Amniotic stem cell (primary cell): ENCODE data around the gene SLC6A12.

Experiments
- DNase-seq: peaks from one replicate; lab custom pipeline; 2025; lab: John Stamatoyannopoulos, UW

SLC6A12 gene

DNA sequence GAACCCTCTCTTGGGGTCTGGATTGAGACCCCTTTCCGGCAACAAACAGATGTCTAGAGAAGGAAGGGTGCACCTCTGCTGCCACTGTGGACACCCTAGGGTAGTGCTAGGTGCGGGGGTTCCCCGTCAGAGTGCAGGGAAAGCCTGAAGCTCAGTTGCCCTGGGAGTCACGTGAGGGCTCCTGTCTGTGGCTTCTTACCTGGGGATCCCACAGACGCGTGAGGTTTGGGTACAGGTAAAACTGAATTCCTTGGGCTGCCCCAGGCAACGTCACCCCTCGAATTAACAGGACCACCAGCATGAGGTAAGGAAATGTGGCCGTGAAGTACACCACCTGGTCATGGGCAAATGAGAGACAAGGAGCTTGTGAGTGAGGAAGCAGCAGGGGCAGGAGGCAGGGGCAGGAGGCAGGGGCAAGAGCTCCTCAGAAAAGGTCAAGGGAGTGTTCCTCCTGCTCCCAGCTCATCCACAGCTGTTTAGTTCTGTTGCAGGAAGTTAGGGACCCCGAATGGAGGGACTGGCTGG, 21.0 kb upstream of the SLC6A12 start:
- DNase-seq = no peak

GRCh38 chr12:234019-234418, 20.1 kb upstream of the SLC6A12 start:
- no peak for DNase-seq

- no peak for DNase-seq
These were observed 19.6 kb upstream of the SLC6A12 start for GRCh38 chr12:233615-233968.

DNA sequence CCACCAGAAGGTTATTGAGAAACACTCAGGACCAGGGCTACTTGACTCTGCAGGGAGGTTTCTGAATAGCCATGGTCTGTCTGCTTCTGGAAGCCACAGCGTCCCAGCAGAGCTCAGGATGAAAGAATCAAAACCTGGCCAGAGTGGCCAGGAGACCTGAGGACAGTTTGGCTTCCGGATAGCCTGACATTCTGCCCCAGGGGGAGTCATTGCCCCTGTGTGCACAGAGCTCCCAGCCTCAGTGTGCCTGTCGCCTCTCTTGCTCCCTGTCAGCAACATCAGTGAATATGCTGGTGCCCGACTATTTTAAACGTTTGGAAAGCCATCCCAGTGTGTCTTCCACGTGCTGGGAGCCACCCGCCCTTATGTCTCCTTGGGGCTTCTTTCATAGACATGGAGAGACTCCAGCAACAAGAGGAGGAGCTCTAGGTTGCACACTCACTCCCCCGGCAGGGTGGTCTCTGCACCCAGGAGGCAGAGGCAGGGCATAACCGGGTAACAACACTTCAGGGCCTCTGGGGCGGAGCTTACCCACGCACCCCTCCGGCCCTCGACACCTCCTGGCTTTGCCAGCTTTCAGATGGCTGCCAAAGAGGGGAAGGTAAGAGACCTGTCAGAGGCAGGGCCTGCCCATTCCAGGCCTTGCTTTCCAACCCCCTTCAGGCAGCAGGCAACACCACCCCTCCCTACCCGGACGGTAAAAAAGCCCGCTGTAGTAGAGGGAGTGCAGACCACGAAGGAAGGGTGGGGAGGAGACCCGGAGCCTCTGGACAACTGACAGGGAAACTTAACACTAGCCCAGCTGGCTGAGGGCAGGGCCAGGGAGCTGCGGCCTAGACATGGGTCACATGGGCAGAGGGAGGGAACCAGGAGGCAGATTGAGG, 19.0 kb upstream of the SLC6A12 start:
- no peak for DNase-seq

GRCh38 chr12:230925-231671, 17.1 kb upstream of the SLC6A12 start:
- no peak for DNase-seq

- DNase-seq = no peak
These were observed 15.7 kb upstream of the SLC6A12 start for GRCh38 chr12:229441-230191.

DNA sequence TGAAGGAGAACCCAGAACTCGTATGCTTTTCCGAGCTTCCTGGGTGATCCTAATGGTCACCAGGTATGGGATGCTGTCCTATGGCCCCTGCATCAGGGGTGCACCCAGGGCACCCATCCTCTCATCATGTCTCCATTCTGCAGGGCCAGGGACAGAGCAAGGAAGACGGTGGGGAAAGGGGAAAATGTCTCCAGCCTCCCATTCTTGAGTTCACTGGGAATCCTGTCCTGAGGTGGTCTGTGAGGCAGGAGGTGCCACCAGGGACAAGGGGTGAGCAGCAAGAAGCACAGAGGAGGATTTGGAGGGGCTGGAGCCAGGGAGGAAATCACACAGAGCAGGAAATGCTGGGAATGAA, 14.9 kb upstream of the SLC6A12 start:
- DNase-seq = no peak

- no peak for DNase-seq
These were observed 14.2 kb upstream of the SLC6A12 start for GRCh38 chr12:227923-228845.

DNA sequence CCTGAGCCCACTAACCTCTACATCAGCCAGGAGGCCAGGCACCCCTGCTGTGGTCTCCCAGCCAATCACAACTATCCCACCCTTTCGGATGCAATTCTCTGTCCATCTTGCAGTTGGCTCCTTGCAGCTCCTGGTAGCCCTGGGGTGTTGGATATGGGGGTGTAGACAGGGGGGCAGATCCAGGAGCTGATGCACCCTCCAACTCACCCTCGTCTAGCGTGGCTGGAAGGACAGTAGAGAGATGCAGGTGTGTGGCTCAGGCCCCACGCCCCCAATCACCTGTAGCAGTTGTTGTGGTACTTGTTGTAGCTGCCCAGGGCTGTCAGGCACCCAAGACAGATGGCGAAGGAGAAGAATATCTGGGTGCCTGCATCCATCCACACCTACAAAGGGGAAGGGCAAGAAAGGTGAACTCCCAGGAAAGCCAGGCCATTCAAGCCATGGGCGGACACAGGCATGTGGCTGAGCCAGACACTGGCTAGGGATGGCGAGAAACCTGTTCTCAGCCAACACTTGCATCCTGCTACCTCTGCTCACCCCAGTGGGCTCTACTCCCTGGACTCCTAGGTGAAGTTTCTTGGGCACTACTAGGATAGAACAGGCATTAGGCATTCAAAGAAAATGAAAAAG, 13.4 kb upstream of the SLC6A12 start:
- DNase-seq = no peak

GRCh38 chr12:226401-226800, 12.4 kb upstream of the SLC6A12 start:
- DNase-seq = no peak

GRCh38 chr12:225012-225411, 11.1 kb upstream of the SLC6A12 start:
- DNase-seq = no peak

- no peak for DNase-seq
These were observed 10.4 kb upstream of the SLC6A12 start for GRCh38 chr12:224330-224729.

DNA sequence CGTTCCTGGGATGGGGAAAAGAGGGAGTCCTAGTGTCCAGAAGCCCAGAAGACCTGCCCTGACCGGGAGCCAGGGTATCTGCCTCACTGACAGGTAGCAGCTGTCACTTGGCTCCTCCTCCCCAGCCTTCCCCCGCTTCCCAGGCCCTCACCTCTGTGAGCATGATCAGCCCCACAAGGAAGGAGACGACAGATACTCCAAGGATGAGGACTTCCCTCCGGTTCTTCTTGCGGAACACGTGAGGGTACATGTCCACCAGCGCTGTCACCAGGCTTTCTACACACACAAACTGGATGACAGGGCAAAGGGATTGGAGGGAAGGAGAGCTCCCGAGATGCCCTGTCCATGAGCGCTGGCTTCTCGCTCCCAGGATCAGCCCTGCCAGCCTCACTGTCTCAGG, 9.9 kb upstream of the SLC6A12 start:
- DNase-seq = no peak

GRCh38 chr12:221736-222135, 7.8 kb upstream of the SLC6A12 start:
- DNase-seq = no peak

GRCh38 chr12:220946-221550, 7.1 kb upstream of the SLC6A12 start:
- no peak for DNase-seq

GRCh38 chr12:220491-220890, 6.5 kb upstream of the SLC6A12 start:
- DNase-seq = no peak

- DNase-seq = no peak
These were observed 6.0 kb upstream of the SLC6A12 start for GRCh38 chr12:219891-220352.

GRCh38 chr12:218728-219590, 5.0 kb upstream of the SLC6A12 start:
- DNase-seq = no peak

GRCh38 chr12:218221-218620, 4.3 kb upstream of the SLC6A12 start:
- DNase-seq = no peak
